WTC11 (cell line): ENCODE results near the gene CCDC149. TPM values are rescaled to one million over a fixed set of nuclear protein-coding genes. Genes with fewer than 3 reads are reported as not detected.

ENCODE experiments used
- ATAC-seq: fragments of 200-7000 bp; cut with Tn5 transposase; 2 replicates; pipeline ENCODE4 v1.10.0; 2021; ENCODE audit warnings: mild to moderate bottlenecking, moderate library complexity
- CTCF ChIA-PET: fragments of 300-600 bp; sonication (Branson Sonifier 250); formaldehyde crosslinking; loops from one replicate; lab custom pipeline; 2021; ENCODE audit warnings: antibody characterized with exemption; lab: Charles Lee
- POLR2A ChIA-PET: fragments of 350-600 bp; sonication (Branson Sonifier 250); formaldehyde crosslinking; loops from one replicate; lab custom pipeline; 2021; ENCODE audit warnings: antibody characterized with exemption; lab: Charles Lee
- DNase-seq: peaks from one replicate; pipeline ENCODE4 v3.0.0; 2021; ENCODE audit warnings: low spot score
- H3K27ac Mint-ChIP-seq: 2 replicates; pipeline ENCODE4 v1.8.0; 2021; ENCODE audit warnings: mixed read lengths
- H3K27me3 Mint-ChIP-seq: 2 replicates; pipeline ENCODE4 v1.8.0; 2021; ENCODE audit warnings: low read depth, mild to moderate bottlenecking, moderate library complexity, mixed read lengths
- H3K36me3 Mint-ChIP-seq: 2 replicates; pipeline ENCODE4 v1.8.0; 2021; ENCODE audit warnings: mixed read lengths
- H3K4me1 Mint-ChIP-seq: 2 replicates; pipeline ENCODE4 v1.8.0; 2022; ENCODE audit warnings: mixed read lengths
- H3K4me3 Mint-ChIP-seq: 2 replicates; pipeline ENCODE4 v1.8.0; 2021; ENCODE audit warnings: mild to moderate bottlenecking, moderate library complexity, mixed read lengths
- H3K9me3 Mint-ChIP-seq: 2 replicates; pipeline ENCODE4 v1.8.0; 2021; ENCODE audit warnings: mixed read lengths
- AFF4 ChIP-seq: sonication (generic); formaldehyde crosslinking; IDR thresholded peaks from 2 replicates; pipeline ENCODE4 v1.8.1; 2023; ENCODE audit warnings: mild to moderate bottlenecking, missing genetic modification reagents, borderline replicate concordance
- ATF6 ChIP-seq: sonication (generic); formaldehyde crosslinking; IDR thresholded peaks from 2 replicates; pipeline ENCODE4 v1.8.1; 2023; ENCODE audit warnings: mild to moderate bottlenecking, missing genetic modification reagents
- CREM ChIP-seq: sonication (generic); formaldehyde crosslinking; IDR thresholded peaks from 2 replicates; pipeline ENCODE4 v1.8.1; 2022; ENCODE audit warnings: mild to moderate bottlenecking, missing genetic modification reagents, moderate library complexity
- GABPB1 ChIP-seq: sonication (generic); formaldehyde crosslinking; IDR thresholded peaks from 2 replicates; pipeline ENCODE4 v1.8.1; 2023; ENCODE audit warnings: mild to moderate bottlenecking, missing genetic modification reagents
- HMGA2 ChIP-seq: fragments of 250-450 bp; sonication (Bioruptor Pico); IDR thresholded peaks from 2 replicates; pipeline ENCODE4 v1.4.0; 2021; ENCODE audit warnings: mild to moderate bottlenecking, moderate library complexity
- IRF2 ChIP-seq: sonication (generic); formaldehyde crosslinking; IDR thresholded peaks from 2 replicates; pipeline ENCODE4 v1.8.0; 2022; ENCODE audit warnings: low read depth, missing genetic modification reagents, borderline replicate concordance
- RELA ChIP-seq: sonication (generic); formaldehyde crosslinking; IDR thresholded peaks from 2 replicates; pipeline ENCODE4 v1.8.1; 2022; ENCODE audit warnings: missing genetic modification reagents, mild to moderate bottlenecking, borderline replicate concordance
- TEAD1 ChIP-seq: sonication (generic); formaldehyde crosslinking; IDR thresholded peaks from 2 replicates; pipeline ENCODE4 v1.8.0; 2022; ENCODE audit warnings: mild to moderate bottlenecking, missing genetic modification reagents
- USF1 ChIP-seq: sonication (generic); formaldehyde crosslinking; IDR thresholded peaks from 2 replicates; pipeline ENCODE4 v1.8.0; 2022; ENCODE audit warnings: mild to moderate bottlenecking, missing genetic modification reagents
- ZBTB43 ChIP-seq: sonication (generic); formaldehyde crosslinking; IDR thresholded peaks from 2 replicates; pipeline ENCODE4 v1.8.1; 2023; ENCODE audit warnings: mild to moderate bottlenecking, missing genetic modification reagents
- ZNF512 ChIP-seq: sonication (generic); formaldehyde crosslinking; IDR thresholded peaks from 2 replicates; pipeline ENCODE4 v1.8.1; 2022; ENCODE audit warnings: missing genetic modification reagents, borderline replicate concordance
- total RNA-seq: library from RNA; stranded (reverse); gene quantifications from 3 replicates; pipeline ENCODE4 v1.2.3, GENCODE V29; 2021

CCDC149 gene
- total RNA-seq, 1 experiment from 2014 or later, result 3.9 TPM

GRCh38 chr4:24890561-24891126, 22.2 kb downstream of the CCDC149 start (continued):
- no peak for TF ChIP-seq USF1 (CRISPR knock-in tag)
- TF ChIP-seq RELA, result no peak
- TF ChIP-seq IRF2, result no peak

GRCh38 chr4:24889991-24890390, 22.9 kb downstream of the CCDC149 start:
- no peak overlapping the region for H3K4me3 Mint-ChIP-seq
- H3K36me3 Mint-ChIP-seq, result no peaks in the 10 kb centered on the region
- H3K9me3 Mint-ChIP-seq, result no peaks in the 10 kb centered on the region
- no peaks in the 10 kb centered on the region for H3K27me3 Mint-ChIP-seq
- H3K27ac Mint-ChIP-seq, result no peak overlapping the region
- no peak for ATAC-seq
- no peak for DNase-seq
- CTCF ChIA-PET, result no interaction called here
- TF ChIP-seq HMGA2, result no peak
- POLR2A ChIA-PET, result no interaction called here
- peaks cover 18% of the 10 kb centered on the region for H3K4me1 Mint-ChIP-seq

GRCh38 chr4:24888475-24889344, 24.1 kb downstream of the CCDC149 start:
- Mint-ChIP-seq H3K4me3 (no peak overlapping the region), H3K27ac (0 out of 2 replicates have a peak overlapping the region, but pooled peaks have one; percentile 11), H3K27me3 (no peaks in the 10 kb centered on the region), H3K4me1 (peaks cover 20% of the 10 kb centered on the region), H3K9me3 (no peaks in the 10 kb centered on the region), H3K36me3 (no peaks in the 10 kb centered on the region)
- ATAC-seq (peak; percentile 40; the same call in 1 of the 2 replicates), DNase-seq (no peak)
- TF ChIP-seq ATF6 (CRISPR knock-in tag) (no peak), AFF4 (CRISPR knock-in tag) (no peak), GABPB1 (CRISPR knock-in tag) (no peak), TEAD1 (CRISPR knock-in tag) (no peak), ZNF512 (CRISPR knock-in tag) (no peak)
- ChIA-PET POLR2A (interaction anchor here (0.6 kb wide), 1 partner anchor 478 kb away, joined by 4 read pairs; no protein-coding TSS in a partner anchor), CTCF (no interaction called here)

- no peak for ATAC-seq
- no peak overlapping the region for H3K4me3 Mint-ChIP-seq
- H3K27ac Mint-ChIP-seq, result no peak overlapping the region
- H3K27me3 Mint-ChIP-seq, result no peaks in the 10 kb centered on the region
- H3K36me3 Mint-ChIP-seq, result no peaks in the 10 kb centered on the region
- DNase-seq, result no peak
- H3K9me3 Mint-ChIP-seq, result no peaks in the 10 kb centered on the region
- CTCF ChIA-PET, result no interaction called here
- no peak for TF ChIP-seq IRF2
- no peak for TF ChIP-seq CREM
- no peak for TF ChIP-seq ZBTB43 (CRISPR knock-in tag)
- TF ChIP-seq HMGA2, result no peak
- TF ChIP-seq, all 79 proteins: peak for 0
- POLR2A ChIA-PET, result interaction anchor here (0.6 to 0.7 kb wide), 2 partner anchors 231 to 479 kb away, joined by 4 read pairs; no protein-coding TSS in a partner anchor
- peaks cover 26% of the 10 kb centered on the region for H3K4me1 Mint-ChIP-seq
Observed at GRCh38 chr4:24887881-24888430, 24.9 kb downstream of the CCDC149 start.
